ENCODE results near the gene PPP1R37. TPM values are rescaled to one million over a fixed set of nuclear protein-coding genes. Genes with fewer than 3 reads are reported as not detected.
A peak's percentile ranks its signal among the peaks of the same experiment; 100 is the strongest.

Gene PPP1R37
- total RNA-seq, 1 donor from 2014 or later: 19.2 TPM

DNA sequence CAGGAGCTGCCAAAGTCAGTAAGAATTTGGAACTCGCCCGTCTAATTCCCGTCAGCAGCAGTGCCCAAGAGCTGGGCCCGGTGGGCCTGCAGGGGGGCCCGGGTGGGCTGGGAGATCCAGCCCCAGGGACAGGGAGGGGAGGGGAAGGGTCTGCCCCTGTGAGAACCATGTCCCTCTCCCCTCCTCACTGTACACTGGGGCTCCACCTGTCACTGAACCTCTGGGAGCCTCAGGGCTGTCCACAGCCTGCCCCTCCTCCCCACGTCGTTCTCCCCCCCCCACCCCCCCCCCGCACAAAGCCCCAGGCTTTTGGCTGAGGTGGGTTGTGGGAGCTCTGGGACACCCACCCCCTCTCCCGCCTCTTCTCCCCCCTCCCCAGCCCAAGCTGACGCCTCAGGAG, 24.9 kb upstream of the PPP1R37 start:
- TF ChIP-seq CTCF (IDR thresholded peaks at IDR 0.05; ENCODE audit: insufficient read depth, low read length, severe bottlenecking): no peak
- H3K4me3 ChIP-seq (ENCODE audit: low read depth, low read length): no peak overlapping the region
- DNase-seq (ENCODE audit: low read depth) (no peak), FAIRE-seq (no peak)
- H3K27me3 ChIP-seq (ENCODE audit: control insufficient read depth, insufficient read depth, low read length): no peaks in the 10 kb centered on the region
- peaks cover 27% of the 10 kb centered on the region for H3K36me3 ChIP-seq (ENCODE audit: control insufficient read depth, insufficient read depth, low read length)

GRCh38 chr19:45069056-45069455, 23.9 kb upstream of the PPP1R37 start:
- Histone ChIP-seq H3K4me3 (ENCODE audit: low read depth, low read length) (no peak overlapping the region), H3K27me3 (ENCODE audit: control insufficient read depth, insufficient read depth, low read length) (no peaks in the 10 kb centered on the region), H3K36me3 (ENCODE audit: control insufficient read depth, insufficient read depth, low read length) (peaks cover 23% of the 10 kb centered on the region)
- DNase-seq (ENCODE audit: low read depth): peak; percentile 57
- TF ChIP-seq CTCF (IDR thresholded peaks at IDR 0.05; ENCODE audit: insufficient read depth, low read length, severe bottlenecking): no peak
- no peak for FAIRE-seq

DNA sequence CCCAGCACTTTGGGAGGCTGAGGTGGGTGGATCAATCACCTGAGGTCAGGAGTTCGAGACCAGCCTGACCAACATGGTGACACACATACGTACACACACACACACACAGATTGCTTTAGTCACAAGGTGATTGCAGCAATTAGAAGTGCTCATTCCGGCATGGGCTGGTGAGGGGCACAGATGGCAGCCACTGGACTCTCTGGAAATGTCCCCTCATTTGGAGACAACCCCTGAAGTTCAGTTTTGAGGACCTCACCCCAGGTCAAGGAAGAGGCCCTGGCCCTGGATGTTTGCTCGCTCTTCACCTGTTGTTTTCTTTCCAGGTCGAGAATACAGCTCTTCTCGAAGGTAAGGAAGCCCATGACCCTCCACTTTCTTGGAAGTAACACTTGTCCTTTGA, 22.8 kb upstream of the PPP1R37 start:
- FAIRE-seq (no peak), DNase-seq (ENCODE audit: low read depth) (no peak)
- TF ChIP-seq CTCF (IDR thresholded peaks at IDR 0.05; ENCODE audit: insufficient read depth, low read length, severe bottlenecking): no peak
- Histone ChIP-seq H3K27me3 (ENCODE audit: control insufficient read depth, insufficient read depth, low read length) (no peaks in the 10 kb centered on the region), H3K36me3 (ENCODE audit: control insufficient read depth, insufficient read depth, low read length) (peaks cover 21% of the 10 kb centered on the region), H3K4me3 (ENCODE audit: low read depth, low read length) (no peak overlapping the region)

GRCh38 chr19:45070861-45071544, 22.0 kb upstream of the PPP1R37 start:
- DNase-seq (ENCODE audit: low read depth): no peak
- TF ChIP-seq CTCF (IDR thresholded peaks at IDR 0.05; ENCODE audit: insufficient read depth, low read length, severe bottlenecking): no peak
- no peak for FAIRE-seq
- Histone ChIP-seq H3K4me3 (ENCODE audit: low read depth, low read length) (no peak overlapping the region), H3K27me3 (ENCODE audit: control insufficient read depth, insufficient read depth, low read length) (no peaks in the 10 kb centered on the region), H3K36me3 (ENCODE audit: control insufficient read depth, insufficient read depth, low read length) (peaks cover 21% of the 10 kb centered on the region)

GRCh38 chr19:45071545-45071938, 21.4 kb upstream of the PPP1R37 start:
- no peaks in the 10 kb centered on the region for H3K27me3 ChIP-seq (ENCODE audit: control insufficient read depth, insufficient read depth, low read length)
- no peak for FAIRE-seq
- H3K4me3 ChIP-seq (ENCODE audit: low read depth, low read length): no peak overlapping the region
- DNase-seq (ENCODE audit: low read depth): no peak
- H3K36me3 ChIP-seq (ENCODE audit: control insufficient read depth, insufficient read depth, low read length): peaks cover 21% of the 10 kb centered on the region
- no peak for TF ChIP-seq CTCF (IDR thresholded peaks at IDR 0.05; ENCODE audit: insufficient read depth, low read length, severe bottlenecking)
